Loucy (cell line): Measurements from ENCODE around the gene BPI.

Source experiments
- EZH2phosphoT487 ChIP-seq: fragments of 200-600 bp; IDR thresholded peaks from 2 replicates; pipeline ENCODE4 v1.6.1; 2018; ENCODE audit warnings: antibody characterized with exemption, mild to moderate bottlenecking, moderate library complexity, borderline replicate concordance
- TF ChIP-seq, protein P1 (sequence below): fragments of 200-600 bp; sonication (generic); conservative IDR thresholded peaks from 2 replicates; pipeline ENCODE4 v1.5.1; 2014; ENCODE audit warnings: mild to moderate bottlenecking, antibody characterized with exemption, low read length

DNA sequence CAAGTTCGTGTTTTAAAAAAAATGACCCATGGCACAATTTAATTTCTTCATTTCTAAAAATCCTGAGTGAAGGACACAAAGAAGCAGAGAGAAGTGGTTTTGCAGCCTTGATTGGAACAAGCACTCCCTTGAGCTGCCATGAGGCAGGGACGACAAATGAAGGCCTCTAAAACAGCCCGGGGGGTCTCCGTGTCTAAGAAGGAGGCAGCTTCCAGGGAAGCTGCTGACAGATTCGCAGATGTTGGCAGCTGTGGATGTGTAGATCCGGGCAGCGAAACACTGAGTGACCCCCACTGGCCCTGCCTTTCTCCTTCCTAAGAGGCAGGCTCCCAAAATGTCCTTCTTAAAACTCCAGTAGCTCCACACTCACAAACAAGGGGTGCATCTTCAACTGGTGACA, 32.8 kb downstream of the BPI start:
- TF ChIP-seq, protein P1, sequence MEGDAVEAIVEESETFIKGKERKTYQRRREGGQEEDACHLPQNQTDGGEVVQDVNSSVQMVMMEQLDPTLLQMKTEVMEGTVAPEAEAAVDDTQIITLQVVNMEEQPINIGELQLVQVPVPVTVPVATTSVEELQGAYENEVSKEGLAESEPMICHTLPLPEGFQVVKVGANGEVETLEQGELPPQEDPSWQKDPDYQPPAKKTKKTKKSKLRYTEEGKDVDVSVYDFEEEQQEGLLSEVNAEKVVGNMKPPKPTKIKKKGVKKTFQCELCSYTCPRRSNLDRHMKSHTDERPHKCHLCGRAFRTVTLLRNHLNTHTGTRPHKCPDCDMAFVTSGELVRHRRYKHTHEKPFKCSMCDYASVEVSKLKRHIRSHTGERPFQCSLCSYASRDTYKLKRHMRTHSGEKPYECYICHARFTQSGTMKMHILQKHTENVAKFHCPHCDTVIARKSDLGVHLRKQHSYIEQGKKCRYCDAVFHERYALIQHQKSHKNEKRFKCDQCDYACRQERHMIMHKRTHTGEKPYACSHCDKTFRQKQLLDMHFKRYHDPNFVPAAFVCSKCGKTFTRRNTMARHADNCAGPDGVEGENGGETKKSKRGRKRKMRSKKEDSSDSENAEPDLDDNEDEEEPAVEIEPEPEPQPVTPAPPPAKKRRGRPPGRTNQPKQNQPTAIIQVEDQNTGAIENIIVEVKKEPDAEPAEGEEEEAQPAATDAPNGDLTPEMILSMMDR: no peak
- no peak for TF ChIP-seq EZH2phosphoT487
